ENCODE measurements around the gene SLC35A5. TPM values are rescaled to one million over a fixed set of nuclear protein-coding genes. Genes with fewer than 3 reads are reported as not detected.

The SLC35A5 gene
- total RNA-seq, 1 donor from 2014 or later = 35.7 TPM

DNA sequence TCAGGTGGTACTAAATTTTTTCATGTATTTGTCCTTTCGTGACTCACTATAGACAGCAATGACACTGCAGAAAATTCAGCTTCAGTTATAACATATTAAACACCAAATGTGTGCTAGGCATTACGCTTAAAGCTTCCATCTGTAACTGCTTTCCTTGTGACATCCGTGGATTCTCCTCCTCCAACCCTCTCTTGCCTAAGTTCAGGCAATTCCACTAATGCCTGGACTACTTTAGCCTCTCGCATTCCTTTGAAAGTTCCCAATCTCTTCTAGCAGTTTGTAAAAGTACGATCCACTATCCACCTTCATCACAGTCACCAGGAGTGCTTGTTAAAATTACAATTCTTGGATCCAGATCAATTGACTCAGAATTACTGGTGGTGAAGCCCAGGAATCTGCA is 61.4 kb downstream of the SLC35A5 start:
- no peak for DNase-seq (ENCODE audit: low read depth in 2 of 2)

DNA sequence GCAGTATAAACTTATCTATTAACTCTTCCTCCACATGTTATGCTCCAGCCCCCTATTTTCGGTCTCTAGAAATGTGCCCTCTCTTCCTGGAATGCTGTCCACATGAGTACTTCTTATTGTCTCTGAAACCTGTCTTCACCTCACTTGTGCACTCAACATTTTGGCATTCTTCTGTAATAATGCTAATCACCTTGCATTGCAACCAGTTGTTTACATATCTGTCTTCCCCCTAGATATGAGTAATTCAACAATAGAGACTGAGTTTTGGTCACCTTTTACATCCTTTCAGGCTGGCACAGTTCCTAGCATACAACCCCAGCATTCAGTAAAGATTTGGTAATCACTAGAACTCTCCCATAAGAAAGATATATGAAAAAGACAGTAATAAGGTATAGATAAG is 61.9 kb downstream of the SLC35A5 start:
- DNase-seq (ENCODE audit: low read depth in 2 of 2) = peak; percentile 26 to 32

DNA sequence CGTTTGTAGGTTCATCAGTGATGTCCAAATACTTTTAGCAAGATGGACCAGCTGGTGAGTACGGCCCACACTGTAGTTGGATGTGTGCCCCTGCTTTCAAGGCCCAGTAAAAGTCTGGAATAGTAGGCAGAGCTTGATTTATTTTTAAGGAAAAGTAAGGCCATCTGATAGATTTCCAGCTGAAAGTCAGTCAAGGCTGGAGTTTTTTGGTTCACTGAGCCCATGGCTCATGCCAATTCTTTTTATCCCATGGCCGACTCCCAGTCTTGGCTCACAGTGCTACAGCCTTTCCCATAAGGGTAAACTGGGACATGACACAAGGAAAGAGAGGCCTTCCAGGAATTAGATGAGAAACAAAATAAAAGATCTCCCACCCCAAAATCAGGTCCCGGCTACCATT is 65.6 kb downstream of the SLC35A5 start:
- no peak for DNase-seq (ENCODE audit: low read depth in 2 of 2)

DNA sequence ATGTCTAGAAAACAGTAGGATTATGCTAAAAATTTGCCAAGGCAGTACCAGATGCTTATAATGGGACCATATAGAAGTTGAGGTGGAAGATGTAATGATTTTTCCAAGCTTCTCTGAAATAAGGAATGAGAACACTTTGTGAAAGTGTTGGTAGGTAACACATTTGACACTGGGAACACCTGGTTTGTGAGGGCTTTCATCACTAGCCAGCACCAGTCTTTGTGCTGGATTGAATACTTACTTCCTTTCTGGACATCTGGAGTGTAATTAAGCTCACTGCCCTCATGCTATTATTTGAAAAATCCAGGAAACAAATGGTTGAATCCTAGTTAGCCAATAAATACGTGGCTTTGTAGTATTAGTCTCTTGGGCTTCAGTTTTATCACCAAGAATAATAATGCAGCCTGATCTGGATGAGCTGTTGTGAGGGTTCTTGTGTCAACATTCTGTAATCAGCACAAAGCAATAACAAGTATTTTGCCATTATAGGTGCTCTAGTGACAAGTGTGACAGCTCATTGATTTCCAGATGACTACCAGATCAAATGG is 66.1 kb downstream of the SLC35A5 start:
- DNase-seq (ENCODE audit: low read depth in 2 of 2) = peak; percentile 32 to 89

DNA sequence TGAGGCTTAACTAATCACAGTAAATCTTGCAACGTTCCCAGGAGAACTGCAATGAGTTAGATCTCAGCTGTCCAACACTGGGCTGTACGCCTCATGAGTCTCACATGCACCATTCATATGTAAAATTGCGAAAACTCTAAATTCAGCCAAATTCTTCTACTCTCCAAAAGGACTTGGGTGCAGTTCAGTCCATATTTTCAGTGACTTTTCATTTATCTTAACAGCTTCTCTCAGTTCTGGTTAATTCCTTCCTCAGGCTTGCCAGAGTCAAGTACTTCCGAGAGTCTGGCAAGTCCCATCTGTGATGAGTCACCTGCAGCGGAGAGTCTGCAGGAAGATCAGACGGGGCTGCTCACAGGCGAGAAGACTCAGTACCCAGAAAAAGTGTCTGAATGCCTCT is 67.6 kb downstream of the SLC35A5 start:
- DNase-seq (ENCODE audit: low read depth in 2 of 2) = peak in 1 of 2 donors; percentile 93

DNA sequence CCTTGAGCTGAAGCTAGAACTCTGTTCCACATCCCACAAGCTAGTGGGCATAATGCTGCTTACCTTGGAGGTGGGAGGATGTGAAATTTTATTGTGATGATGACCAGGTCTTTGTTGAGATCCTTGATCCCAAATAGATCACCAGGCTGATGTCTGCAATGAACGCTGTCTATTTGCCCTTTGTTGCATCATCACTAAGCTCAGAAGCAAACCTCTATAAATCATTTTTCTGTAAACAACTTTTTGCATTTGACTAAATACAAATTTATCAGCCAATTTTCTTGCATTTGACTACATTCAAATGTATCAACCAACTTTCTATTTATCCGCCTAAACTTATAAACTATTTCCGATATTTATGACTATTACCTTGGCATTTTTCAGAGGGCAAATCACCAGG is 69.4 kb downstream of the SLC35A5 start:
- DNase-seq (ENCODE audit: low read depth in 2 of 2) = no peak

DNA sequence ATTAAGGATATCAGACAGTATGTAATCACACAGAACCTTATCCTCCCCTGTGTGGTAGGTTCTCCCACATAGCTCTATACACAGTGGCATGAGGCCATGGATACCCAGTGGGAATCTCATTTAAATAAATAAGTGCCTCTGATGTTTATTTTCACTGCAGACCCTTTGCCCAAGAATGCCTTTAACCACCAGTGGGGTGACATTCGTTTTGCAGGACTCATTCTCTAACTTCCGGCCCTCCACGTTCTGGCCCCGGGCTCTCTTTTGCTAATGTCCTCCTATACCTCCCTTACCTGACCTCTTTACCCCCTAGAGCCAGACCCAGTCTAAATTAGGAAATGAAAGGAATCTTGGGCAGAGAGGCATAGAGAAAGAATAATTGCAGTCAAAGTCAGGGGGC is 70.8 kb downstream of the SLC35A5 start:
- no peak for DNase-seq (ENCODE audit: low read depth in 2 of 2)

DNA sequence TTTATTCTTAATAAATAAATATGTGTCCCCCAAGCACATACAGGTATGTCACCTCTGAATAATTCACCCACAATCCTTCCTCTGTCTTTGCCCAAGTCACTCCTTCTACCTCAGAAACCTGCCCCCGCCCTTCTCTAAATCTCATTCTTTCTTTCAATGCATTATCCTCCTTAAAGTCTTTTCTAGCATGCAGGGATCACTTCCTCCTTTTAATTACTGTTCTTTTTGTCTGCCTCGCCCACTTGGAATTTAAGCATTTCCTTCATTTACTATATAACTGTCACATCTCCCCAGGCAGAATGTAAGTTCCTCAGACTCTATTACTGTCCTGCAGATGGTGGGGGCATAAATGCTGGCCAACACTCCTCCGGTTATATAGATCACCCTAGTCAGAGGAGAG is 71.3 kb downstream of the SLC35A5 start:
- no peak for DNase-seq (ENCODE audit: low read depth in 2 of 2)

DNA sequence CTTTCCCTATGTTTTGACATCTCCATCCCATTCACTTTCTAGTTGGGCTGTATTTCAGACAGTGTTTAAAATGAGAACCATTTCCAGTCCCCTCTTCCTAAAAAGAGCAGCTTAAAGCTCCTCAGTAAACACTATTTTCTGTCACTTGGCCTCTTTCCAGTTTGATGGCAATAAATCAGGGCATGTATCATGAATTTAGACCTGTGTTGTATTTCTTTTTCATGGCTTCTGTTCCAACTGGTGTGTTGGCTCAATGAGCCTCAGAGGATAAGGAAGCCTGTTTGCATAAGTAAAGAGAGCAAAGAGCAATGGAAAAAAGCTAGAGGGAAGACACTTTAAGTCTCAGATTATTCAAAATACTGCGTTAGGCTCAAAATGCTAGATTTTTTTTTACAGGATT is 71.9 kb downstream of the SLC35A5 start:
- DNase-seq (ENCODE audit: low read depth in 2 of 2) = peak; percentile 22 to 63

DNA sequence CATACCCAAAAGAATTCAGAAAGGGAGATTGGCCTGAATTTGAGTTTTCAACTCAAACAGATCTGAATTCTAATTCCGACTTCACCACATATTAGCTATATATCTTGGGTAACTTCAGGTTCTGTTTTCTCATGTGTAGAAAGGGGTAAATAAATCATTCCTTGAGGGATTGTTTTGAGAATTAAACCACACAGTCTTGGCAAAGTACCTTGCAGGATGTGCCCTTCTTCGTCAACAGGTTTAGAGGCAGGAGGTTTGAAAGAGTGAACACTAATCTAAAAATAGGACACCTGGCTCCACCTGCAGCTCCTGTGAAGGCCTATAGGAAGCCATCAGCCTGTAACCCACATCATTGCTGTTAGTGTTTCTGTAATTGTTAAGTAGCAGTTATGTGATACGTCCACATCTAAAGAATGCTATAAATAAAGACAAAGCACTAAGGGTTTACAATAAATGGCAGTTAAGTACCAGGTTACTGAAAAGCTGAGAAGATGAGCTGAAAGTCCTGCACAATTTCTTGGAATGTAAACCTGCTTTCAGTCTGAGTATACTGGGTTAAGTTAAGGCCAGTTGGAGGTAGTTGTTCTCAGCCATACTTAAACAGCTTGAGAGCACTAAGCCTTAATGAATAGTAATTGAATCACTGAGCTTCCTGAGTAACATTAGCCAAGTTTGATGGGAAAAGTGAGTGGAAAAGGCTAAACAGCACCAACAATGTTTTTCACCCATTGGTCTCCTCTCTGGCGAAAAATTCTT is 73.1 kb downstream of the SLC35A5 start:
- no peak for DNase-seq (ENCODE audit: low read depth in 2 of 2)

Other genes starting within 250 kb of the SLC35A5 start
- 3.1 and 9.9 TPM in 2 replicates for gene CD200, start 228.9 kb upstream of the SLC35A5 start, total RNA-seq
- not detected in 2 replicates for gene BTLA, start 62.6 kb upstream of the SLC35A5 start, total RNA-seq
- 60.1 and 66.1 TPM in 2 replicates for gene ATG3, start 83 bp upstream of the SLC35A5 start, total RNA-seq
- 5.2 and 14.4 TPM in 2 replicates for gene CCDC80, start 79.1 kb downstream of the SLC35A5 start, total RNA-seq

Measured in lung microvascular endothelial cell (primary cell).